Keratinocyte (primary cell): ENCODE measurements around the gene RTN3.

Source experiments
- EZH2 ChIP-seq: IDR thresholded peaks from one replicate; pipeline ENCODE4 v1.6.1; 2012; ENCODE audit warnings: inconsistent platforms, mild to moderate bottlenecking, low read length, moderate library complexity
- TF ChIP-seq, protein P1 (sequence below), 3 experiments: IDR thresholded peaks in 1 of 3; conservative IDR thresholded peaks in 1 of 3; optimal IDR thresholded peaks in 1 of 3; 2 replicates in 2 of 3; 3 replicates in 1 of 3; pipeline versions ENCODE3 to v1.5.1; 2011; ENCODE audit warnings: low read length in 3 of 3, mild to moderate bottlenecking in 3 of 3, moderate library complexity in 2 of 3, control low read depth in 1 of 3, inconsistent platforms in 1 of 3; ENCODE audit not compliant: insufficient read depth in 2 of 3; ENCODE audit errors: extremely low read depth in 1 of 3

DNA sequence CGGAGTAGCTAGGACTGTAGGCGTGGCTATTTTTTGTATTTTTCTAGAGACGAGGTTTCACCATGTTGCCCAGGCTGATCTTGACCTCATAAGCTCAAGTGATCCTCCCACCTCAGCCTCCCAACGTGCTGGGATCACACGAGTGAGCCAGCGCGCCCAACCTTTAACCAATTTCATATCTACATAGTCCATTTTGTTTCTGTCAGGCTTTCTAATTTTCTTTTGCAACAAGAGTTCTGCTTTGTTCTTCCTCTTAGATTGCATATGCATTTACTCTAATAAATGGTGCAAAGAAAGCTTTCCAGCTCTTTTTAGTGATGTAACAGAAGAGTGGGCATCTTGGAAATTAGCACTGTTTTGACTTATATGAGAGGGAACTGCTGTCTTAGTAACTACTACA lies 13.3 kb downstream of the RTN3 start:
- TF ChIP-seq, protein P1, sequence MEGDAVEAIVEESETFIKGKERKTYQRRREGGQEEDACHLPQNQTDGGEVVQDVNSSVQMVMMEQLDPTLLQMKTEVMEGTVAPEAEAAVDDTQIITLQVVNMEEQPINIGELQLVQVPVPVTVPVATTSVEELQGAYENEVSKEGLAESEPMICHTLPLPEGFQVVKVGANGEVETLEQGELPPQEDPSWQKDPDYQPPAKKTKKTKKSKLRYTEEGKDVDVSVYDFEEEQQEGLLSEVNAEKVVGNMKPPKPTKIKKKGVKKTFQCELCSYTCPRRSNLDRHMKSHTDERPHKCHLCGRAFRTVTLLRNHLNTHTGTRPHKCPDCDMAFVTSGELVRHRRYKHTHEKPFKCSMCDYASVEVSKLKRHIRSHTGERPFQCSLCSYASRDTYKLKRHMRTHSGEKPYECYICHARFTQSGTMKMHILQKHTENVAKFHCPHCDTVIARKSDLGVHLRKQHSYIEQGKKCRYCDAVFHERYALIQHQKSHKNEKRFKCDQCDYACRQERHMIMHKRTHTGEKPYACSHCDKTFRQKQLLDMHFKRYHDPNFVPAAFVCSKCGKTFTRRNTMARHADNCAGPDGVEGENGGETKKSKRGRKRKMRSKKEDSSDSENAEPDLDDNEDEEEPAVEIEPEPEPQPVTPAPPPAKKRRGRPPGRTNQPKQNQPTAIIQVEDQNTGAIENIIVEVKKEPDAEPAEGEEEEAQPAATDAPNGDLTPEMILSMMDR (optimal IDR thresholded peaks at IDR 0.05 in 1 of 3, IDR thresholded peaks at IDR 0.05 in 1 of 3, conservative IDR thresholded peaks at IDR 0.05 in 1 of 3; ENCODE audit: extremely low read depth in 1 of 3, insufficient read depth in 2 of 3, low read length in 3 of 3) = no peak
- no peak for TF ChIP-seq EZH2
